ENCODE results near the gene WBP11. TPM values are rescaled to one million over a fixed set of nuclear protein-coding genes. Genes with fewer than 3 reads are reported as not detected.

The WBP11 gene
- total and polyA plus RNA-seq, 10 donors: 16.0 to 61.4 (median 24.6) TPM

DNA sequence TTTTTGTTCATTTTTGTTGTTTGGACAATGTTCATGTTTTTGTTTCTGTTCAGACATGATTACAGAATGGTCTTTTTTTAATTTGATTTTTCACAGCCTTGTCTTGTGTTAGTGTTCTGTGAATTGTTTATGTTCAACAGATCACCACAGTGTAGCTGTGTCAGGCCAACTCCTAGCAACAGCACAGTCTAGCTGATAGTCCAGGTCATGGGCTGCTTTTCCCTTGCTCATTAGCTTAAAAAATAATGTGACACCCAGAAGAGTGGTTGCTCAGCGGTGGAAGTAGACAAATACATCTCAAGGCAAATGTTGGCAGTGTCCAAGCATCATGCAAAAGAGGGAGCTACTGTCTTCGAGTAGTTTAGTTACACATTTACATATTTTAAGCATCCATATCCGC, 22.4 kb downstream of the WBP11 start:
- Histone ChIP-seq H3K4me1 (peaks cover 0 to 12% (median 7%) of the 10 kb centered on the region in 6 donors), H3K4me3 (no peak overlapping the region), H3K9me3 (no peaks in the 10 kb centered on the region), H3K27ac (no peak overlapping the region), H3K27me3 (replicated peaks in 1 of 7) (no peaks in the 10 kb centered on the region), H3K36me3 (peaks cover 0 to 23% (median 9%) of the 10 kb centered on the region in 6 donors)
- DNase-seq: no peak
- WGBS, 5 donors: 88 to 94% (median 91%) methylated on average over 3 of the region's 3 CpGs
- TF ChIP-seq POLR2AphosphoS5 (IDR thresholded peaks at IDR 0.05) (no peak), POLR2A (IDR thresholded peaks at IDR 0.05) (no peak)
- TF ChIP-seq, protein P1, sequence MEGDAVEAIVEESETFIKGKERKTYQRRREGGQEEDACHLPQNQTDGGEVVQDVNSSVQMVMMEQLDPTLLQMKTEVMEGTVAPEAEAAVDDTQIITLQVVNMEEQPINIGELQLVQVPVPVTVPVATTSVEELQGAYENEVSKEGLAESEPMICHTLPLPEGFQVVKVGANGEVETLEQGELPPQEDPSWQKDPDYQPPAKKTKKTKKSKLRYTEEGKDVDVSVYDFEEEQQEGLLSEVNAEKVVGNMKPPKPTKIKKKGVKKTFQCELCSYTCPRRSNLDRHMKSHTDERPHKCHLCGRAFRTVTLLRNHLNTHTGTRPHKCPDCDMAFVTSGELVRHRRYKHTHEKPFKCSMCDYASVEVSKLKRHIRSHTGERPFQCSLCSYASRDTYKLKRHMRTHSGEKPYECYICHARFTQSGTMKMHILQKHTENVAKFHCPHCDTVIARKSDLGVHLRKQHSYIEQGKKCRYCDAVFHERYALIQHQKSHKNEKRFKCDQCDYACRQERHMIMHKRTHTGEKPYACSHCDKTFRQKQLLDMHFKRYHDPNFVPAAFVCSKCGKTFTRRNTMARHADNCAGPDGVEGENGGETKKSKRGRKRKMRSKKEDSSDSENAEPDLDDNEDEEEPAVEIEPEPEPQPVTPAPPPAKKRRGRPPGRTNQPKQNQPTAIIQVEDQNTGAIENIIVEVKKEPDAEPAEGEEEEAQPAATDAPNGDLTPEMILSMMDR (IDR thresholded peaks at IDR 0.05 in 8 of 11, conservative IDR thresholded peaks at IDR 0.05 in 3 of 11): no peak
- intact Hi-C loops (cut with DNase I; ENCODE audit: low total_unique reads): no loop called here

DNA sequence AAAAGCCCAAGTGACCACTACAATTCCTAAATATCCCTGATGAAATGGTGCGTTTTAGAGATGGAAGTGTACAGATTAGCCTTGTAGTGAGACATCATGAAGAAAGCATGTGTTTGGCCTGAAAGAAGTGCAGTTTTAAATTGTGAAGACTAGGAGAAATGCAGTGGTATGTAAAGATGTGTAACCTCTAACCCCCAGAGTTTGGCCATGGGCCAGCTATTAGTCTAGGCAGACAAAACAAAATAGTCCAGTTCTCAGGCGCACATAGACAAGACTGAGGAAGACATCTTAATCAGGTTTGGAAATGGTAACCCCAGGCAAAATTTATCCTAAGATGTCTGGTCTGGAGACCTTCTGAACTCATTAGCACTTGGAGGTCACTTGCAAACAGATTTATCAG, 23.4 kb downstream of the WBP11 start:
- H3K27me3 ChIP-seq (replicated peaks in 1 of 7): no peaks in the 10 kb centered on the region
- intact Hi-C loops (cut with DNase I; ENCODE audit: low total_unique reads): no loop called here
- no peak for DNase-seq
- peaks cover 0 to 12% (median under 1%) of the 10 kb centered on the region in 6 donors for H3K36me3 ChIP-seq
- H3K4me1 ChIP-seq: peaks cover 0 to 22% (median 15%) of the 10 kb centered on the region in 6 donors
- no peak overlapping the region for H3K4me3 ChIP-seq
- WGBS, 5 donors: 89 to 96% (median 92%) methylated on average over 2 of the region's 2 CpGs
- H3K27ac ChIP-seq: no peak overlapping the region
- no peaks in the 10 kb centered on the region for H3K9me3 ChIP-seq
- TF ChIP-seq POLR2A (IDR thresholded peaks at IDR 0.05): no peak

DNA sequence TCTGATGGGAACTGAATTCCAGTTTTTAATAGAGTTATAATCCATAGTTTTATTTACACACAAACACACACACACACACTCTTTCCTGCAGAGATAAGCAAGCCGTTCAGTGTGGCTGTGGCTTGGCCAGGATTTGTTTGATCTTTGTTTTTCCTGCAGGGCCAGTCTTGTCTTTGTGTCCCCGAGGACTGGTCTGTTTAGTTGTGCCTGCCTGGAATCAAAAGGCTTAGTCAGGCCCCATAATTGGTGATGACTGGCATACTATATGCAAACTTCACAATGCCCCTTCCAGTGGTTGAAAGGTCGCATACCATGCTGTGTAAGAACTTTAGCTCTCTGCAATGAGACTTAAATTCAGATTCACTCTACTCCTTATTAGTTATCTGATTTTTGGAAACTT, 26.0 kb downstream of the WBP11 start:
- H3K27me3 ChIP-seq (replicated peaks in 1 of 7): no peaks in the 10 kb centered on the region
- no peaks in the 10 kb centered on the region for H3K9me3 ChIP-seq
- 71 to 83% (median 73%) methylated on average over 3 of the region's 3 CpGs for WGBS, 5 donors
- no peak overlapping the region for H3K27ac ChIP-seq
- H3K4me3 ChIP-seq: no peak overlapping the region
- TF ChIP-seq POLR2A (IDR thresholded peaks at IDR 0.05) (no peak), POLR2AphosphoS5 (IDR thresholded peaks at IDR 0.05) (no peak)
- TF ChIP-seq, protein P1 (IDR thresholded peaks at IDR 0.05 in 8 of 11, conservative IDR thresholded peaks at IDR 0.05 in 3 of 11): no peak
- no peak for DNase-seq
- intact Hi-C loops (cut with DNase I; ENCODE audit: low total_unique reads): no loop called here
- H3K36me3 ChIP-seq: no peaks in the 10 kb centered on the region
- peaks cover 0 to 38% (median 22%) of the 10 kb centered on the region in 6 donors for H3K4me1 ChIP-seq

DNA sequence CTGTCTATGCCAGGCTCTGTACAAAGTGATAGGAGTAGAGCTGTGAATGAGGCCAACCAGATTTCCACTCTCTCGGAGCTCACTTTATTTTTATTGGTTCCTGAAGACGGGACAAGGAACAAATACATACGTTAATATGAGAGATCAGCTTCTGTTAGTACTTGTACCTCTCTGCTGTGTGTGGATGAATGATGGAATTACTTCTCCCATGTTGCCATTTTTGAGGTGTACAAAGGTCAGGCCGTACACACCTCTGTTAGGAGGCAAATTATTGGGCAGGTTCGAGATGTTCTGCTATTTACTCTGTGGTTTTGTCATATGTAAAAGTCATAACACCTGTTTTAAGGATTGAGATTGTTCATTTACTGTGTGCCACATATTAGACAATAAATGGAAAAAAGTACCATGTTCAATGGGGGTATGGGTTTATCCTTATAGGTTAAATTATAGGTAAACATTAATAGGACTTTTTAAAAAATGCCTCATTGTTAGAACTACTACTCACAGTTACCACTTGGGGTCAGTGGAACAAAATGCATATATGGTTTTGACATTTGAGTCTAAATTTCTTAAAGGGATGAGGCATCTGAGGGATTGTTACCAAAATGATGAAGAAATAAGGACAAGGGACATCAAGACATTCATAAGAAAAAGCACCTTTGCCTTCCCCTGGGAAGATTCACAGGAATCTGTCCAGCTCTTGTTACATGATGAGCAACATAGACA, 26.9 kb downstream of the WBP11 start:
- H3K36me3 ChIP-seq: no peaks in the 10 kb centered on the region
- TF ChIP-seq, protein P1 (IDR thresholded peaks at IDR 0.05 in 8 of 11, conservative IDR thresholded peaks at IDR 0.05 in 3 of 11): peak in 2 of 11 experiments; percentile 28 to 37
- no peak for TF ChIP-seq POLR2A (IDR thresholded peaks at IDR 0.05)
- H3K27ac ChIP-seq: peak overlapping the region in 6 of 8 donors; percentile 86 to 96 (median 94)
- no peaks in the 10 kb centered on the region for H3K27me3 ChIP-seq (replicated peaks in 1 of 7)
- peak overlapping the region in 4 of 8 donors; percentile 58 to 86 (median 63) for H3K4me3 ChIP-seq
- intact Hi-C loops (cut with DNase I; ENCODE audit: low total_unique reads): no loop called here
- H3K4me1 ChIP-seq: peaks cover 0 to 47% (median 31%) of the 10 kb centered on the region in 6 donors
- WGBS, 5 donors: 73 to 89% (median 87%) methylated on average over 5 of the region's 5 CpGs
- H3K9me3 ChIP-seq: no peaks in the 10 kb centered on the region
- DNase-seq: no peak

Data from spleen (tissue), 11 donors.